ENCODE measurements around the gene LRIG1. TPM values are rescaled to one million over a fixed set of nuclear protein-coding genes. Genes with fewer than 3 reads are reported as not detected.

The LRIG1 gene
- total RNA-seq, 1 donor from 2014 or later = 50.8 TPM

DNA sequence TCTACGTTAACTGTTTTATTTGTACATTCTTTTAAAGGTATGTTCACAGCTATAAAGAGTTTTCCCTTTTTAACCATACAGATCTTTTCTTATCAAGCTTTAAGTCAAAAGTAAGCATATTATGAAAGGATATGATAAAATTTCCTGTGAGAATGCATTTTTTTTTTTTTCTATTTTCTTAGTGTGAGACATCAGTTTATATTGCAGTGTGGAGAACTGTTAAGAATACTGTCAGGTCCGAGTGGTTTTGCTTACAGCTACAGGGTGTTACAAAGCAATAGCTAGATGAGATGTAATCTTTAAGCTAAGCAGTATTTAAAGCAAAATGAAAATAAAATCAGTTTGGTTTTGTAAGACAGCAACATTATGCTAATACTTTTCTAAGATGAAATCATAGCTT, 146.8 kb downstream of the LRIG1 start:
- intact Hi-C loops (cut with DNase I) = no loop called here
- DNase-seq (ENCODE audit: low spot score) (no peak), ATAC-seq (no peak)

GRCh38 chr3:66353530-66353929, 147.3 kb downstream of the LRIG1 start:
- intact Hi-C loops (cut with DNase I) = no loop called here
- ATAC-seq (peak; percentile 53), DNase-seq (ENCODE audit: low spot score) (no peak)

DNA sequence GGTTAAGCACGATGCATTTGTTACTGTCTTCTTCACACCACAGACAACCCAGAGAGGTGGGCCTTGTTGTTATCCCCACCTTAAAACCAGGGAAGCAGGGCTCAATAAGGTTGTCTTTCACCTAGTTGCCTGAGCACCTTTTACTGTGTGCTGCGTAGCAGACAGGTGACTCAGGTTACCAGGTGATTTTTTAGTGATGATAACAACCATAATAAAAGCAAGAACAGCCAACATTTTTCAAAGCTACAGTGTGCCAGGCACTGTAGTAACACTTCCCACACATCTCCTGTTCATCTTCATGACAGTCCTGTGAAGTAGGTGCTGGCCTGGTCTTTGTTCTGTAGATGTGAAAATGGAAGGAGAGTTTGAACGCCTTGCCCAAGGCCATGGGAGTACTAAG, 147.8 kb downstream of the LRIG1 start:
- no peak for DNase-seq (ENCODE audit: low spot score)
- intact Hi-C loops (cut with DNase I) = no loop called here
- ATAC-seq = no peak

DNA sequence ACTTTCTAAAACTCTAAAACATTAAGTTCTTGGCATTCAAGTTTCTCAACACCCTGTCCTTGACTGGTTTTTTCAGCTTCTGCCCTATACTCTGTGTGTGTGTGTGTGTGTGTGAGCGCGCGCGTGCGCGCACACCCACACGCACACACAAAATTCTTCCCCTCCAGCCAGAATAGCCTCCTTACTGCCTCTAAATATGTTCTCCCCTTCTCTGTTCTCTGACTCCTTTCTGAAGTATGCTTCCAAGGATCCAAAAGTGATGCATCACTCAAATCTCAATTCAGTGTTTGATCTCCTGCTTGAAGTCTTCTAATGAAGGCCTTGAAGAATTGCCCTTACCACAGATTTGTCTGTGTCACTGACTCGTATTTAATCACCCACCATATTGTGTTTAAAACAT, 150.2 kb downstream of the LRIG1 start:
- no peak for ATAC-seq
- intact Hi-C loops (cut with DNase I) = no loop called here
- DNase-seq (ENCODE audit: low spot score) = no peak

GRCh38 chr3:66348704-66349103, 152.1 kb downstream of the LRIG1 start:
- DNase-seq (ENCODE audit: low spot score) (no peak), ATAC-seq (peak; percentile 75)
- intact Hi-C loops (cut with DNase I) = no loop called here

DNA sequence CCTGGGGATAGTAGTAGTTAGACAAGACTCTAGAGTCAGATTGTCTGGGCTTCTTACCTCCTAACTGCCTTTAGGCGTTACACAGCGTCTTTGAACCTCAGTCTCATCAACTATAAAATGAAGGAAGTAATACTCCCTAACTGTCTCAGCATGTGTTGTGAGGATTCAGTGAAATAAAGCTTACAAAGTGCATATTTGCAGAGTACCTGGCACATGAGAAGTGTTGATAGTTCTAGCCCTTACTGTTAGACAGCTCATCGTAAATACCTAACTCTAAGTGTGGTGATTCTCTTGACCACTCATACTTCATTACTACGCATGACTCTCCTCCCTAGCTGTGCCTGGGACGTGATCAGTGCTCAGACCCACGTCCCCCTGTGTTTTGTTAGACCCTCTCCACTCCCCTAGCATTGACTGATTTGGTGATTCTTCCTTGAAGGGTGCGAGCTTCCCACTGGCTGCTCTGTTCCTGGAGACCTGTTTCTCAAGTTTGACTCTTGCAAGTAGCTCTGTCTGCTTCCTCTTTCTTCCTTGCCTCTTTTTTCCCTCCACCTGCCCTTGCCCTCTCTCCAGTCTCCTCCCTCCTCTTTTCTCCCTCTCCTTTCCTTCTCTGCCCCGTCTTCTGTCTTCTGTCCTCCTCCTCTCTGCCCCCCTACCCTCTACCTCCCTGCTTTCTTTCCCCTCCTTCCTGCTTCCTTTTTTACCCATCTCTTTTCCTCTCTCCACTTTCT, 155.8 kb downstream of the LRIG1 start:
- intact Hi-C loops (cut with DNase I) = no loop called here
- ATAC-seq = no peak

GRCh38 chr3:66344391-66344811, 156.4 kb downstream of the LRIG1 start:
- intact Hi-C loops (cut with DNase I) = no loop called here
- ATAC-seq (no peak), DNase-seq (ENCODE audit: low spot score) (no peak)

More for the DNA sequence above, 155.8 kb downstream of the LRIG1 start:
- DNase-seq (ENCODE audit: low spot score) = no peak

GRCh38 chr3:66342717-66343356, 158.0 kb downstream of the LRIG1 start:
- intact Hi-C loops (cut with DNase I) = no loop called here
- ATAC-seq = no peak
- DNase-seq (ENCODE audit: low spot score) = no peak

GRCh38 chr3:66338927-66339326, 161.9 kb downstream of the LRIG1 start:
- intact Hi-C loops (cut with DNase I) = no loop called here
- ATAC-seq (peak; percentile 53), DNase-seq (ENCODE audit: low spot score) (no peak)

DNA sequence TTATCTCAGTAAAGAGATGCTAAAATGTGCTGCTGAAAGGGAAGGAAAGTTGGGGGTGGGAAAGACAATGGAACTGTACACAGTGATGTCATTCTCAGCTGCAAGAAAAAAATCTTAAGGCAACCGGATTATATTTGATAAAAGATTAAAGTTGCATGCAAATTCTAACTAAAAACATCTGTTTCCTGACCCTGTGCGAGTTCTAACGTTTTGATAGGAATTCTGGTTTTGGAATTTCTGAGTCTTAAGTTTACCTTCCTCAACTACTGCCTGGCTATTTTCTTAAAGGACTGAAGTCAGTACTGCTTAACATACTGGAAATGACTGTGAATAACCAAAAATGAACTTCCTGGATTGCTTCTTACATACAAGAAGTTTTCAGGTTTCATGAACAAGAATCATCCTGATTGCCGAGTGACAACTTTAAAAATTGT, 164.5 kb downstream of the LRIG1 start:
- ATAC-seq = no peak
- intact Hi-C loops (cut with DNase I) = no loop called here
- DNase-seq (ENCODE audit: low spot score) = no peak

DNA sequence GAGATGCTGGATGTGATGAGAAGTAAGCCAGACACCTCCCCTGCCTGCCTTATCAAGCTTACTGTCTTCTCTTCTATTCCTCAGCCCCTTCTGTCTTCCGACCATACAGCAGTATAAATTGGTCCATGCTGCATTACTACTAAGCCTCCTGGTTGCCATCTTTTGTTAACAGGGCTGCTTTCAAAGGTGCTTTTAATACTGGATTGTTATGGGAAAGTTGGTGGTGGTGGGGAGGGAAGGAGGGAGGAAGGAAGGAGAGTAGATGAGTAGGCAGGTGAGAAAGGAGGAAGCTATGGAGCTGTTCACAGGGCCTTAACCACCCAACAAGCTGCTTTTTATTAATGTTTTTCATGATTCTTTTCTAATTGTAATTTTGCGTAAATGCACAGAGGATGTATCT, 165.2 kb downstream of the LRIG1 start:
- no peak for DNase-seq (ENCODE audit: low spot score)
- intact Hi-C loops (cut with DNase I) = no loop called here
- no peak for ATAC-seq

Measured in sciatic nerve (tissue), 2 donors.